ENCODE data around the gene FAM9C. TPM values are rescaled to one million over a fixed set of nuclear protein-coding genes. Genes with fewer than 3 reads are reported as not detected.

Gene FAM9C
- total RNA-seq, 1 experiment from 2014 or later = not detected

DNA sequence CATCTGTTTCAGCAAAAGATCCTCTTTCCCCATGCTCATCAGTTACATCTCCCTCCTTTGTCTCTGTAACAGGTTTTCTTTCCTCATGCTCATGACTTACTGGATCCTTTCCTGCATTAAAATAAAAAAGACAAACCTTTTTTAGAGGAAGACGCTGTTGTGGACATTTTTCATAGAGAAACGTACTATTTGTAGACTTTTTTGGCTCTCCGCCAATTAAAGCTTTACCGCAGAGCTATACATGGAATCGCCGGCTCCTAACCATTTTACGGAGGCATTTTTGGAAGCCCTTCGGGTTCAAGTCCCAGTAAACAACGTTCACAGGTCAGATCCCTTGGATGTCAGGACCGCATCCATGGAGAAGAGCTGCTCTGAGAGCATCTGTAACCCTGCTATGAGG, 1.3 kb downstream of the FAM9C start:
- intact Hi-C loops (cut with micrococcal nuclease; ENCODE audit: unreplicated experiment) = no loop called here
- CTCF ChIA-PET = no interaction called here

DNA sequence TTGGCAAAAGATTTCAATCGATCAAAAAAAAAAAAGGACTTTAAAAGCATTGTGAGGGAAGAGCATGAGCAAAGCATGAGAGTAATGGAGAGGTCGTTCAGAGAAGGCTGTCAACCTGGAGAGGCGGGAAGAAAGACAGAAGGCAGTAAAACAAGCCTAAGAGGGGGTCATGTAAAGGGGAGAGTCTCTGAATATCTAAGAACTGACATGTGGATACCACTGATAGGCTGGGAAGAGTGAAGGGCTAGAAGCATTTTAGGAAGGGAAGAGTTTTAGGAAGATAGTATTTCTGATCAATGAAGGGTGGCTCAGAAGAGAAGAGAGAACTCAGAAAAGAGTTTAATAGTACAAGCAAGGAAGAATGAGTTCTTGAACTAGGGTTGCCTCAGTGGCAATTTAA, 7.5 kb downstream of the FAM9C start:
- H3K9me3 ChIP-seq (ENCODE audit: control insufficient read depth, insufficient read depth, low read depth, low read length) = no peaks in the 10 kb centered on the region
- in situ Hi-C loops (cut with HindIII; ENCODE audit: low pct_unique_long_range_greater_than_20kb, low sequenced_read_pairs) (no loop called here), intact Hi-C loops (cut with micrococcal nuclease; ENCODE audit: unreplicated experiment) (no loop called here)
- no TSS peak for BruUV-seq (replicated peaks)
- DNase-seq (ENCODE audit: low read depth, low spot score) (no peak), ATAC-seq (no peak)
- H3K27ac ChIP-seq (ENCODE audit: low read length) = 0 out of 2 replicates have a peak overlapping the region, but pooled peaks have one; percentile 7
- H3K4me1 ChIP-seq (ENCODE audit: control insufficient read depth, insufficient read depth, low read length) = no peaks in the 10 kb centered on the region
- H3K36me3 ChIP-seq (ENCODE audit: control insufficient read depth, insufficient read depth, low read length) = no peaks in the 10 kb centered on the region
- H3K4me3 ChIP-seq (ENCODE audit: low read depth in 2 of 2, low read length in 2 of 2) = no peak overlapping the region
- ChIA-PET CTCF (no interaction called here), POLR2A (no interaction called here)
- TF ChIP-seq POLR2AphosphoS5 (IDR thresholded peaks at IDR 0.05; ENCODE audit: low read depth, low read length) = no peak
- TF ChIP-seq TCF7L2 (IDR thresholded peaks at IDR 0.05; ENCODE audit: low read depth, low read length) = no peak
- no peak for TF ChIP-seq REST (IDR thresholded peaks at IDR 0.05; ENCODE audit: insufficient read depth in 1 of 2, low read depth in 2 of 2, low read length in 1 of 2)
- no peak for TF ChIP-seq CTCF (IDR thresholded peaks at IDR 0.05)
- no peak for TF ChIP-seq SIN3A (IDR thresholded peaks at IDR 0.05; ENCODE audit: borderline replicate concordance, insufficient read depth, low read depth, low read length)
- no peaks in the 10 kb centered on the region for H3K27me3 ChIP-seq (ENCODE audit: control insufficient read depth, insufficient read depth, low read length)

More for the DNA sequence above, 1.3 kb downstream of the FAM9C start:
- POLR2A ChIA-PET = no interaction called here
- ATAC-seq (no peak), DNase-seq (ENCODE audit: low read depth, low spot score) (no peak)
- in situ Hi-C loops (cut with HindIII; ENCODE audit: low pct_unique_long_range_greater_than_20kb, low sequenced_read_pairs) = no loop called here
- Histone ChIP-seq H3K9me3 (ENCODE audit: control insufficient read depth, insufficient read depth, low read depth, low read length) (no peaks in the 10 kb centered on the region), H3K4me3 (ENCODE audit: low read depth in 2 of 2, low read length in 2 of 2) (no peak overlapping the region), H3K27me3 (ENCODE audit: control insufficient read depth, insufficient read depth, low read length) (no peaks in the 10 kb centered on the region), H3K4me1 (ENCODE audit: control insufficient read depth, insufficient read depth, low read length) (no peaks in the 10 kb centered on the region), H3K36me3 (ENCODE audit: control insufficient read depth, insufficient read depth, low read length) (no peaks in the 10 kb centered on the region), H3K27ac (ENCODE audit: low read length) (no peak overlapping the region; the same call in 1 of the 2 replicates)
- BruUV-seq (replicated peaks) = no TSS peak
- TF ChIP-seq TCF7L2 (IDR thresholded peaks at IDR 0.05; ENCODE audit: low read depth, low read length) = no peak
- TF ChIP-seq SIN3A (IDR thresholded peaks at IDR 0.05; ENCODE audit: borderline replicate concordance, insufficient read depth, low read depth, low read length) = no peak
- no peak for TF ChIP-seq POLR2AphosphoS5 (IDR thresholded peaks at IDR 0.05; ENCODE audit: low read depth, low read length)
- TF ChIP-seq REST (IDR thresholded peaks at IDR 0.05; ENCODE audit: insufficient read depth in 1 of 2, low read depth in 2 of 2, low read length in 1 of 2) = no peak
- TF ChIP-seq CTCF (IDR thresholded peaks at IDR 0.05) = no peak
